HepG2 (cell line): Measurements from ENCODE around the gene NAIF1. TPM values are rescaled to one million over a fixed set of nuclear protein-coding genes. Genes with fewer than 3 reads are reported as not detected.

Source experiments
- ADNP ChIP-seq: sonication (generic); formaldehyde crosslinking; IDR thresholded peaks from 2 replicates; pipeline ENCODE4 v1.4.0; 2020; ENCODE audit warnings: missing genetic modification reagents
- AGO2 ChIP-seq: fragments of 200-400 bp; formaldehyde crosslinking; optimal IDR thresholded peaks from 2 replicates; pipeline ENCODE3; 2017; ENCODE audit warnings: mild to moderate bottlenecking, low read depth, low read length, moderate library complexity
- GLI4 ChIP-seq: sonication (generic); formaldehyde crosslinking; IDR thresholded peaks from 2 replicates; pipeline ENCODE4 v1.5.1; 2020; ENCODE audit warnings: missing genetic modification reagents, mild to moderate bottlenecking, moderate library complexity, borderline replicate concordance
- IRF9 ChIP-seq: sonication (generic); formaldehyde crosslinking; IDR thresholded peaks from 2 replicates; pipeline ENCODE4 v1.8.0; 2022; ENCODE audit warnings: missing genetic modification reagents, mild to moderate bottlenecking, borderline replicate concordance
- KAT7 ChIP-seq: IDR thresholded peaks from 2 replicates; pipeline ENCODE4 v1.6.1; 2018; ENCODE audit warnings: borderline replicate concordance, missing compliant biosample characterization
- PHF21A ChIP-seq: sonication (generic); formaldehyde crosslinking; IDR thresholded peaks from 2 replicates; pipeline ENCODE4 v1.5.0; 2020; ENCODE audit warnings: mild to moderate bottlenecking, missing genetic modification reagents
- PTBP1 ChIP-seq: fragments of 200-400 bp; formaldehyde crosslinking; IDR thresholded peaks from 2 replicates; pipeline ENCODE4 v1.6.1; 2018; ENCODE audit warnings: low read length, low read depth; ENCODE audit not compliant: poor library complexity, severe bottlenecking
- RBFOX2 ChIP-seq: fragments of 200-400 bp; formaldehyde crosslinking; IDR thresholded peaks from 2 replicates; pipeline ENCODE4 v1.6.1; 2017; ENCODE audit warnings: low read depth, mild to moderate bottlenecking, low read length
- RFX5 ChIP-seq: IDR thresholded peaks from 2 replicates; pipeline ENCODE4 v1.6.1; 2011; ENCODE audit warnings: low read depth, low read length, improper control_type of control experiment
- SKI ChIP-seq: fragments of 450-650 bp; IDR thresholded peaks from one replicate; pipeline ENCODE4 v1.6.1; 2018; ENCODE audit warnings: mild to moderate bottlenecking; ENCODE audit not compliant: partially characterized antibody
- ZBTB26 ChIP-seq: IDR thresholded peaks from 2 replicates; pipeline ENCODE4 v1.6.1; 2016; ENCODE audit warnings: missing compliant biosample characterization, missing genetic modification reagents, borderline replicate concordance
- ZFY ChIP-seq: sonication (generic); formaldehyde crosslinking; IDR thresholded peaks from 2 replicates; pipeline ENCODE4 v1.4.0; 2020; ENCODE audit warnings: missing genetic modification reagents
- ZNF253 ChIP-seq: sonication (generic); formaldehyde crosslinking; IDR thresholded peaks from 2 replicates; pipeline ENCODE4 v1.8.0; 2022; ENCODE audit warnings: mild to moderate bottlenecking, missing genetic modification reagents, borderline replicate concordance
- ZNF296 ChIP-seq: sonication (generic); formaldehyde crosslinking; conservative IDR thresholded peaks from 2 replicates; pipeline ENCODE4 v1.5.0; 2020; ENCODE audit warnings: mild to moderate bottlenecking, missing genetic modification reagents
- ZNF549 ChIP-seq: sonication (generic); formaldehyde crosslinking; IDR thresholded peaks from 2 replicates; pipeline ENCODE4 v1.5.0; 2020; ENCODE audit warnings: missing genetic modification reagents
- ZNF724P ChIP-seq: sonication (generic); formaldehyde crosslinking; IDR thresholded peaks from 2 replicates; pipeline ENCODE4 v1.8.0; 2022; ENCODE audit warnings: missing genetic modification reagents, borderline replicate concordance
- ZNF776 ChIP-seq: sonication (generic); formaldehyde crosslinking; IDR thresholded peaks from 2 replicates; pipeline ENCODE4 v1.4.0; 2020; ENCODE audit warnings: mild to moderate bottlenecking, missing genetic modification reagents
- ZNF782 ChIP-seq: sonication (generic); formaldehyde crosslinking; IDR thresholded peaks from 2 replicates; pipeline ENCODE4 v1.4.0; 2020; ENCODE audit warnings: missing genetic modification reagents, mild to moderate bottlenecking, borderline replicate concordance
- polyA plus RNA-seq, 8 experiments: library from polyadenylated mRNA; depleted of rRNA in 3 of 8; stranded (reverse) in 7 of 8; unstranded in 1 of 8; fragments of >200 nt; fragmentation: Illumina TruSeq in 4 of 8; extraction: Trizol in 4 of 8; gene quantifications; 2 replicates each; pipeline versions ENCODE4 v1.2.1 to v1.2.3, GENCODE V29; 2011 to 2016; ENCODE audit warnings: low read depth in 4 of 8, missing spikeins in 1 of 8, mixed read lengths in 1 of 8; ENCODE audit not compliant: insufficient read depth in 1 of 8
- total RNA-seq, 5 experiments: library from RNA; depleted of rRNA; stranded (reverse); fragments of >200 nt; fragmentation: Illumina TruSeq; extraction: Trizol; gene quantifications; 2 replicates each; pipeline ENCODE4 v1.2.3, GENCODE V29; 2016; ENCODE audit warnings: low read depth in 1 of 5
- TF ChIP-seq, protein P1 (sequence below): sonication (generic); formaldehyde crosslinking; IDR thresholded peaks from 2 replicates; pipeline ENCODE4 v1.8.1; 2023; ENCODE audit warnings: missing genetic modification reagents, mild to moderate bottlenecking, borderline replicate concordance
- TF ChIP-seq, protein P2 (sequence below): sonication (generic); formaldehyde crosslinking; IDR thresholded peaks from 2 replicates; pipeline ENCODE4 v1.4.0; 2020; ENCODE audit warnings: missing genetic modification reagents
- TF ChIP-seq, protein P3 (sequence below): sonication (generic); formaldehyde crosslinking; IDR thresholded peaks from 2 replicates; pipeline ENCODE4 v1.9.0; 2021; ENCODE audit warnings: missing genetic modification reagents, borderline replicate concordance

Gene NAIF1
- total and polyA plus RNA-seq, 2 of the 13 experiments (the other 11 are each of a cell fraction or from before 2014, with no cell fraction given), result 6.0 to 6.9 TPM

- peak; percentile 82; the same call in 1 of the 2 replicates for TF ChIP-seq ZFY
- TF ChIP-seq ZNF782 (CRISPR knock-in tag), result no peak; the same call in none of the 2 replicates
- TF ChIP-seq ZNF296 (CRISPR knock-in tag), result peak; percentile 91
- peak; percentile 91 for TF ChIP-seq ZBTB26
- TF ChIP-seq ZNF776 (CRISPR knock-in tag), result peak; percentile 85; the same call in 1 of the 2 replicates
- TF ChIP-seq, protein P1, sequence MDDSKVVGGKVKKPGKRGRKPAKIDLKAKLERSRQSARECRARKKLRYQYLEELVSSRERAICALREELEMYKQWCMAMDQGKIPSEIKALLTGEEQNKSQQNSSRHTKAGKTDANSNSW, result peak; percentile 86; the same call in 1 of the 2 replicates
- TF ChIP-seq, protein P2, sequence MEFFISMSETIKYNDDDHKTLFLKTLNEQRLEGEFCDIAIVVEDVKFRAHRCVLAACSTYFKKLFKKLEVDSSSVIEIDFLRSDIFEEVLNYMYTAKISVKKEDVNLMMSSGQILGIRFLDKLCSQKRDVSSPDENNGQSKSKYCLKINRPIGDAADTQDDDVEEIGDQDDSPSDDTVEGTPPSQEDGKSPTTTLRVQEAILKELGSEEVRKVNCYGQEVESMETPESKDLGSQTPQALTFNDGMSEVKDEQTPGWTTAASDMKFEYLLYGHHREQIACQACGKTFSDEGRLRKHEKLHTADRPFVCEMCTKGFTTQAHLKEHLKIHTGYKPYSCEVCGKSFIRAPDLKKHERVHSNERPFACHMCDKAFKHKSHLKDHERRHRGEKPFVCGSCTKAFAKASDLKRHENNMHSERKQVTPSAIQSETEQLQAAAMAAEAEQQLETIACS, result no peak
- TF ChIP-seq, protein P3, sequence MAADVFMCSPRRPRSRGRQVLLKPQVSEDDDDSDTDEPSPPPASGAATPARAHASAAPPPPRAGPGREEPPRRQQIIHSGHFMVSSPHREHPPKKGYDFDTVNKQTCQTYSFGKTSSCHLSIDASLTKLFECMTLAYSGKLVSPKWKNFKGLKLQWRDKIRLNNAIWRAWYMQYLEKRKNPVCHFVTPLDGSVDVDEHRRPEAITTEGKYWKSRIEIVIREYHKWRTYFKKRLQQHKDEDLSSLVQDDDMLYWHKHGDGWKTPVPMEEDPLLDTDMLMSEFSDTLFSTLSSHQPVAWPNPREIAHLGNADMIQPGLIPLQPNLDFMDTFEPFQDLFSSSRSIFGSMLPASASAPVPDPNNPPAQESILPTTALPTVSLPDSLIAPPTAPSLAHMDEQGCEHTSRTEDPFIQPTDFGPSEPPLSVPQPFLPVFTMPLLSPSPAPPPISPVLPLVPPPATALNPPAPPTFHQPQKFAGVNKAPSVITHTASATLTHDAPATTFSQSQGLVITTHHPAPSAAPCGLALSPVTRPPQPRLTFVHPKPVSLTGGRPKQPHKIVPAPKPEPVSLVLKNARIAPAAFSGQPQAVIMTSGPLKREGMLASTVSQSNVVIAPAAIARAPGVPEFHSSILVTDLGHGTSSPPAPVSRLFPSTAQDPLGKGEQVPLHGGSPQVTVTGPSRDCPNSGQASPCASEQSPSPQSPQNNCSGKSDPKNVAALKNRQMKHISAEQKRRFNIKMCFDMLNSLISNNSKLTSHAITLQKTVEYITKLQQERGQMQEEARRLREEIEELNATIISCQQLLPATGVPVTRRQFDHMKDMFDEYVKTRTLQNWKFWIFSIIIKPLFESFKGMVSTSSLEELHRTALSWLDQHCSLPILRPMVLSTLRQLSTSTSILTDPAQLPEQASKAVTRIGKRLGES, result peak; percentile 66; the same call in 1 of the 2 replicates
- TF ChIP-seq KAT7, result peak; percentile 78; the same call in 1 of the 2 replicates
- peak; percentile 99 for TF ChIP-seq PHF21A
- peak; percentile 55 for TF ChIP-seq AGO2
- TF ChIP-seq IRF9 (CRISPR knock-in tag), result peak; percentile 90
- TF ChIP-seq ZNF549 (CRISPR knock-in tag), result no peak
- peak; percentile 93 for TF ChIP-seq SKI
- peak; percentile 90; the same call in 1 of the 2 replicates for TF ChIP-seq GLI4 (CRISPR knock-in tag)
- TF ChIP-seq ZNF253 (CRISPR knock-in tag), result peak; percentile 80
- no peak for TF ChIP-seq PTBP1
- TF ChIP-seq RFX5, result 0 out of 2 replicates have a peak, but pooled peaks have one; percentile 7
- TF ChIP-seq RBFOX2, result peak; percentile 27; the same call in 1 of the 2 replicates
- no peak for TF ChIP-seq ADNP (CRISPR knock-in tag)
- no peak; the same call in 1 of the 2 replicates for TF ChIP-seq ZNF724P
Observed at GRCh38 chr9:128102861-128103588, 35.9 kb upstream of the NAIF1 start (continued).
